Peyer's patch (tissue), 4 donors: ENCODE results near the gene LEAP2. TPM values are rescaled to one million over a fixed set of nuclear protein-coding genes. Genes with fewer than 3 reads are reported as not detected.

Experiments
- DNase-seq, 3 donors: peaks; one replicate each; pipeline ENCODE4 v3.0.0-alpha.2; 2017 to 2019
- H3K27ac ChIP-seq, 4 donors: fragments of 200-600 bp; sonication (generic); one replicate each; pipeline ENCODE4 v1.5.1; 2016 to 2019
- H3K27me3 ChIP-seq, 2 donors: fragments of 200-600 bp; sonication (generic); one replicate each; pipeline ENCODE4 v1.5.1; 2019
- H3K36me3 ChIP-seq, 3 donors: fragments of 200-600 bp; sonication (generic); one replicate each; pipeline ENCODE4 v1.5.1; 2016 to 2019
- H3K4me1 ChIP-seq, 4 donors: fragments of 200-600 bp; sonication (generic); one replicate each; pipeline ENCODE4 v1.5.1; 2016 to 2019
- H3K4me3 ChIP-seq, 4 donors: fragments of 200-600 bp; sonication (generic); 1 replicate in 3 of 4; 2 replicates in 1 of 4; pipeline ENCODE4 v1.5.1; 2016 to 2019; ENCODE audit warnings: mild to moderate bottlenecking in 1 of 4
- H3K9me3 ChIP-seq, 4 donors: fragments of 200-600 bp; sonication (generic); one replicate each; pipeline ENCODE4 v1.5.1; 2016 to 2019; ENCODE audit warnings: mild to moderate bottlenecking in 1 of 4
- POLR2A ChIP-seq, 2 donors: fragments of 450-650 bp; IDR thresholded peaks; one replicate each; pipeline ENCODE4 v1.5.1; 2017; ENCODE audit warnings: antibody characterized with exemption in 2 of 2, mild to moderate bottlenecking in 2 of 2, moderate library complexity in 2 of 2
- total RNA-seq, 4 donors: library from RNA; depleted of rRNA; stranded (reverse); fragments of >200 nt; gene quantifications; one replicate each; pipeline ENCODE4 v1.1.0, GENCODE V29; 2016
- TF ChIP-seq, protein P1 (sequence below), 6 experiments: fragments of 450-650 bp in 4 of 6; fragments of 200-600 bp in 2 of 6; sonication (generic) in 1 of 6; IDR thresholded peaks; one replicate each; pipeline ENCODE4 v1.5.1; 2017 to 2019; ENCODE audit warnings: antibody characterized with exemption in 6 of 6, mild to moderate bottlenecking in 3 of 6, moderate library complexity in 1 of 6

LEAP2 gene
- total RNA-seq, 4 donors from 2014 or later: 7.2 to 29.9 (median 20.1) TPM; not detected in 1

DNA sequence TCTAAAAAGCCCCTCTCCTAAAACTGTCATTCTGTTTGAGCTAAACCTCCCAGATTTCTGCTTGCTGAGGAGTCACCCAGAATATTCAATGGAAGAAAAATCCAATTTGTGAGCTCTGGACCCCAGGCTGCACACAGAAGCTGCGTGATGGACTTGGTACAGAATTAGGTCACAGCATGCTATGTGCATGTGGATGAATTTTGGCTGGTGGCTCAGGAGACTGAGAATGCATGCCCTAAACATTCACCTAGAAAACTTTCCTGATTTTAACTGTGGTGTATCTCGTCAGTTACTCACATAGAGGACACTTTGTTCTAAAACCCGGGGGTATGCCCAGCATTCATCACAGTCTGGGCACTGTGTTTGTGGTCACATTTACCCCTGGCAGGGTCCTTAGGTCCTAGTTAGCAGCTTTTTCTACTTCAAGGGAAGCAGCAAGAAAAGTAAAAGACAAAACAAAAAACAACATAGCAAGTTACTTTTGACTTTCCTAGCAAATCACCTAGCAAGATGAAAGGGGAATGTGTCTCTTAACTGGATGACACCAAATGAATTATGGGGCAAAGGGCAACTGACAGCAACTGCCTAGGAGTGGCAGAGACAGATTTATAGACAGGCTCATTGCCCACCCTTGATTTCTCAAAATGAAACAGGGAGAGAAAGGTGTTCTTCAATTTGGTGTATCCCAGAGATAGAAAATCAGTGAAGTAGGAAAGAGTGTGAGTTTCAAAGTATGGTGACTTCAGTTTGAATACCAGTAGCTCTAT lies 34.8 kb upstream of the LEAP2 start:
- Histone ChIP-seq H3K36me3 (no peaks in the 10 kb centered on the region), H3K9me3 (no peaks in the 10 kb centered on the region), H3K4me1 (peaks cover 0 to 40% (median 4%) of the 10 kb centered on the region in 4 donors), H3K27me3 (no peaks in the 10 kb centered on the region), H3K4me3 (no peak overlapping the region), H3K27ac (peak overlapping the region in 3 of 4 donors; percentile 74 to 93 (median 91))
- TF ChIP-seq, protein P1, sequence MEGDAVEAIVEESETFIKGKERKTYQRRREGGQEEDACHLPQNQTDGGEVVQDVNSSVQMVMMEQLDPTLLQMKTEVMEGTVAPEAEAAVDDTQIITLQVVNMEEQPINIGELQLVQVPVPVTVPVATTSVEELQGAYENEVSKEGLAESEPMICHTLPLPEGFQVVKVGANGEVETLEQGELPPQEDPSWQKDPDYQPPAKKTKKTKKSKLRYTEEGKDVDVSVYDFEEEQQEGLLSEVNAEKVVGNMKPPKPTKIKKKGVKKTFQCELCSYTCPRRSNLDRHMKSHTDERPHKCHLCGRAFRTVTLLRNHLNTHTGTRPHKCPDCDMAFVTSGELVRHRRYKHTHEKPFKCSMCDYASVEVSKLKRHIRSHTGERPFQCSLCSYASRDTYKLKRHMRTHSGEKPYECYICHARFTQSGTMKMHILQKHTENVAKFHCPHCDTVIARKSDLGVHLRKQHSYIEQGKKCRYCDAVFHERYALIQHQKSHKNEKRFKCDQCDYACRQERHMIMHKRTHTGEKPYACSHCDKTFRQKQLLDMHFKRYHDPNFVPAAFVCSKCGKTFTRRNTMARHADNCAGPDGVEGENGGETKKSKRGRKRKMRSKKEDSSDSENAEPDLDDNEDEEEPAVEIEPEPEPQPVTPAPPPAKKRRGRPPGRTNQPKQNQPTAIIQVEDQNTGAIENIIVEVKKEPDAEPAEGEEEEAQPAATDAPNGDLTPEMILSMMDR (IDR thresholded peaks at IDR 0.05): no peak
- no peak for TF ChIP-seq POLR2A (IDR thresholded peaks at IDR 0.05)
- no peak for DNase-seq

DNA sequence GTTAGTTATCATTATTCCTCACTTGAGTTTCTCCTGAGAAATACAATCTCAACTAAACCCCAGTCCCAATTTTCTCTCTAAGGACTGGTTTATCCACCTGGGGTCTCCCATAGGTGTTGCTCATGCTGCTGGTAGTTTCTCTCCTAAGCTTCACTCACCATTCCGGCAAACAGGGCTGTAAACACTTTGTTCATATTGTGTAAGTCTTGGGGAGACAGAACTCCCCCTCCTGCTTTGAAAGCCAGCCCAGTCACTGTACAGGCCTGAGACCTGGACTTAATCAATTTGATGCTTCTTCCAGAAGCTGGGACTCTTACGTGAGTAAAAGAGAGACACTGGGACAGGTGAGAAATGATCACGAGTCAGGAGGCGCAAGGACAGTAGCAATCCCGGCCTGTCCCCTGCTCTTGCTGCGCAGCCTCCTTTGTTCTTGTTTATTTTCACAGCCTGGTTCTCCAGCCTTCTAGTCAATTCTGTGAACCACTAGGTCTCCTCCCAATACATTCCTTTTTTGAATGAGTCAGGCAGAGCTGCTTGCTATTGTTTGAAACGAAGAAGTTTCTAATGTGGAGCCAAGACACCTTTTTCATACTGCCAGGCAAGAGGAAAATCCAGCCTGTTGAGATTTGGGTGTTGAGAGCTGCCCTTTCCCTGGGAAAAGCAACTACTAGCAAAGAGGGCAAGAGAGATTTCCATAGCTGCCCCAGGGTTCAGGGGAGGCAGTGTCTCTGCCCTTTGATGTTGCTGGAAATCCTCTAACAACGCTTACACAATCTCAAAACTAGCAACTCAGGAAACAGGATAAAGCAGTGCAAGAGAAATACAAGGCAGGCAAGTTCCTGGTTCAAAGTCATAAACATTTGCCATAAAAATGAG lies 33.8 kb upstream of the LEAP2 start:
- H3K9me3 ChIP-seq: no peaks in the 10 kb centered on the region
- H3K36me3 ChIP-seq: no peaks in the 10 kb centered on the region
- DNase-seq: no peak
- peak overlapping the region in 3 of 4 donors; percentile 74 to 93 (median 91) for H3K27ac ChIP-seq
- TF ChIP-seq POLR2A (IDR thresholded peaks at IDR 0.05): peak in 1 of 2 donors; percentile 40
- TF ChIP-seq, protein P1 (IDR thresholded peaks at IDR 0.05): no peak
- no peaks in the 10 kb centered on the region for H3K27me3 ChIP-seq
- peaks cover 0 to 40% (median 4%) of the 10 kb centered on the region in 4 donors for H3K4me1 ChIP-seq
- H3K4me3 ChIP-seq: no peak overlapping the region

DNA sequence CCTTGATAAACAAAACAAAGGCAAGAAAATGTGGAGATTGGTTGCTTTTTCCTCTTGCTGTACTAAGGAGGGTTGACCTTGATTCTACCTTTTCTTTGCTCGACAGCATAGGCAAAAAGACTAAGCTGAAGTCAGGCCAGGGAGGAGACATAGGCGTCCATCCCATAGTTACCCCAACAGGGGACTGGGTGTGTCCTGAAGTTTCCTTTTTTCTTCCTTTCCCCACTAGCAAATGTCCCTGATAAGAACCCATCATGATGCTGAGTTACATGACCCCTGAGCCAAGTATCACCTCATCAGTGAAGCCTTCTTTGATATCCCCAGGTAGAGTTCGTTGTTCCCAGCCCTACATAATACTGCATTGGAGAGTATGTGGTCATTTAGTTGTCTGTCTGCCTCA lies 33.2 kb upstream of the LEAP2 start:
- H3K27ac ChIP-seq: peak overlapping the region in 3 of 4 donors; percentile 74 to 93 (median 91)
- no peak overlapping the region for H3K4me3 ChIP-seq
- H3K9me3 ChIP-seq: no peaks in the 10 kb centered on the region
- H3K27me3 ChIP-seq: no peaks in the 10 kb centered on the region
- TF ChIP-seq POLR2A (IDR thresholded peaks at IDR 0.05): no peak
- TF ChIP-seq, protein P1 (IDR thresholded peaks at IDR 0.05): no peak
- no peaks in the 10 kb centered on the region for H3K36me3 ChIP-seq
- no peak for DNase-seq
- H3K4me1 ChIP-seq: peaks cover 0 to 40% (median 4%) of the 10 kb centered on the region in 4 donors

DNA sequence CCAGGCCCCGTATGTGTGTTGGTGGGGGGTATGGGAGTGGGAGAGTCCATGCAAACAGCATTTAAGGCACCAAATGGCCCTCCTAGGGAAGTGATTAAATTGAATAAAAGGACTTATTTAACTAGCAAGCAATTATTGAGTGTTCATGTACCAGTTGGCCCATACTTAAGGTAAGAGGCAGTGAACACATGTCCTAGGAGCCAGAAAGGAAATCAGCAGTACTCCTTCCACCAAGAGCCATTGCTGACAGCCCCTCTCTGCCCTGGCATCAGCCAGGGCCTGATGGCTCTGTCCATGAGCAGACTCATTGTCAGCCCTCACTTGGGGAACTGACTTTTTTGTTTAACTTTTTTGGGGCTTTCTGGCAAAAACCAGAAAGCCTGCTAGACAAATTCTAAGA lies 32.6 kb upstream of the LEAP2 start:
- H3K4me1 ChIP-seq: peaks cover 0 to 40% (median 4%) of the 10 kb centered on the region in 4 donors
- H3K27me3 ChIP-seq: no peaks in the 10 kb centered on the region
- DNase-seq: no peak
- TF ChIP-seq, protein P1 (IDR thresholded peaks at IDR 0.05): no peak
- TF ChIP-seq POLR2A (IDR thresholded peaks at IDR 0.05): no peak
- H3K4me3 ChIP-seq: no peak overlapping the region
- no peaks in the 10 kb centered on the region for H3K36me3 ChIP-seq
- peak overlapping the region in 3 of 4 donors; percentile 74 to 93 (median 91) for H3K27ac ChIP-seq
- no peaks in the 10 kb centered on the region for H3K9me3 ChIP-seq

DNA sequence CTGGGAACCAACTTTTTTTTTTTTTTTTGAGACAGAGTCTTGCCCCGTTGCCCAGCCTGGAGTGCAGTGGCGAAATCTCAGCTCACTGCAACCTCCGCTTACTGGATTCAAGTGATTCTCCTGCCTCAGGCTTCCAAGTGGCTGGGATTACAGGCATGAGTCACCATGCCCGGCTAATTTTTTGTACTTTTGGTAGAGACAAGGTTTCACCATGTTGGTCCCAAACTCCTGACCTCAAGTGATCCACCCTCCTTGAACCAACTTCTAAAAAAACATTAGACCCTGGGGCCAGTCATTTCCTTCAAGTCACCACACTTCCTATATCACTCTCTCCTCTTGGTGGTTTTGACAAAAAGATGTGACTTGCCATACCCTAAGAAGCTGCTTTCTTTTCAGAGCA lies 32.2 kb upstream of the LEAP2 start:
- no peak for DNase-seq
- Histone ChIP-seq H3K4me1 (peaks cover 0 to 40% (median 4%) of the 10 kb centered on the region in 4 donors), H3K27ac (peak overlapping the region in 1 of 4 donors; percentile 91), H3K9me3 (no peaks in the 10 kb centered on the region), H3K4me3 (no peak overlapping the region), H3K27me3 (no peaks in the 10 kb centered on the region), H3K36me3 (no peaks in the 10 kb centered on the region)
- no peak for TF ChIP-seq POLR2A (IDR thresholded peaks at IDR 0.05)
- TF ChIP-seq, protein P1 (IDR thresholded peaks at IDR 0.05): no peak
